ENCODE data around the gene LHX5. TPM values are rescaled to one million over a fixed set of nuclear protein-coding genes. Genes with fewer than 3 reads are reported as not detected.

The LHX5 gene
- total RNA-seq, 1 donor: not detected

- no peak for DNase-seq (ENCODE audit: low read depth in 2 of 3, low spot score in 2 of 3)
Measured at GRCh38 chr12:113443030-113443539, 28.6 kb downstream of the LHX5 start.

- DNase-seq (ENCODE audit: low read depth in 2 of 3, low spot score in 2 of 3): no peak
Measured at GRCh38 chr12:113440947-113441782, 30.5 kb downstream of the LHX5 start.

- no peak for DNase-seq (ENCODE audit: low read depth in 2 of 3, low spot score in 2 of 3)
Measured at GRCh38 chr12:113440336-113440735, 31.3 kb downstream of the LHX5 start.

- DNase-seq (ENCODE audit: low read depth in 2 of 3, low spot score in 2 of 3): peak in 1 of 3 donors; percentile 39
Measured at GRCh38 chr12:113439606-113440030, 32.1 kb downstream of the LHX5 start.

- no peak for DNase-seq (ENCODE audit: low read depth in 2 of 3, low spot score in 2 of 3)
Measured at GRCh38 chr12:113439301-113439597, 32.4 kb downstream of the LHX5 start.

- DNase-seq (ENCODE audit: low read depth in 2 of 3, low spot score in 2 of 3): no peak
Measured at GRCh38 chr12:113438523-113439300, 33.0 kb downstream of the LHX5 start.

- DNase-seq (ENCODE audit: low read depth in 2 of 3, low spot score in 2 of 3): no peak
Measured at GRCh38 chr12:113437729-113438100, 34.0 kb downstream of the LHX5 start.

GRCh38 chr12:113436993-113437728 lies 34.5 kb downstream of the LHX5 start:
- DNase-seq (ENCODE audit: low read depth in 2 of 3, low spot score in 2 of 3): no peak

- DNase-seq (ENCODE audit: low read depth in 2 of 3, low spot score in 2 of 3): no peak
Measured at GRCh38 chr12:113436586-113436985, 35.1 kb downstream of the LHX5 start.

- DNase-seq (ENCODE audit: low read depth in 2 of 3, low spot score in 2 of 3): no peak
Measured at GRCh38 chr12:113435367-113435766, 36.3 kb downstream of the LHX5 start.

- no peak for DNase-seq (ENCODE audit: low read depth in 2 of 3, low spot score in 2 of 3)
Measured at GRCh38 chr12:113432986-113433385, 38.7 kb downstream of the LHX5 start.

GRCh38 chr12:113428482-113428881 lies 43.2 kb downstream of the LHX5 start:
- DNase-seq (ENCODE audit: low read depth in 2 of 3, low spot score in 2 of 3): no peak

- no peak for DNase-seq (ENCODE audit: low read depth in 2 of 3, low spot score in 2 of 3)
Measured at GRCh38 chr12:113427882-113428281, 43.8 kb downstream of the LHX5 start.

GRCh38 chr12:113425960-113426453 lies 45.7 kb downstream of the LHX5 start:
- DNase-seq (ENCODE audit: low read depth in 2 of 3, low spot score in 2 of 3): no peak

GRCh38 chr12:113424915-113425823 lies 46.5 kb downstream of the LHX5 start:
- DNase-seq (ENCODE audit: low read depth in 2 of 3, low spot score in 2 of 3): peak; percentile 13 to 59 (median 36)

- DNase-seq (ENCODE audit: low read depth in 2 of 3, low spot score in 2 of 3): no peak
Measured at GRCh38 chr12:113424456-113424855, 47.2 kb downstream of the LHX5 start.

- DNase-seq (ENCODE audit: low read depth in 2 of 3, low spot score in 2 of 3): no peak
Measured at GRCh38 chr12:113422886-113423669, 48.6 kb downstream of the LHX5 start.

GRCh38 chr12:113422030-113422885 lies 49.4 kb downstream of the LHX5 start, which contains the start of gene SDSL:
TSS of gene SDSL (plus strand) at chr12:113422380. CDS start at chr12:113427983, 5,603 bp downstream.
- DNase-seq (ENCODE audit: low read depth in 2 of 3, low spot score in 2 of 3): peak in 2 of 3 donors; percentile 87 to 88

All from hematopoietic multipotent progenitor cell (in vitro differentiated cells).